Ramos (cell line): Measurements from ENCODE around the gene SAC3D1.

Experiments used
- in situ Hi-C: fragments of 300-500 bp; cut with MboI; formaldehyde crosslinking; loops from one replicate; pipeline ENCODE4 v1.14.3; 2022; ENCODE audit warnings: low sequenced_read_pairs; ENCODE audit not compliant: unreplicated experiment

Gene SAC3D1

DNA sequence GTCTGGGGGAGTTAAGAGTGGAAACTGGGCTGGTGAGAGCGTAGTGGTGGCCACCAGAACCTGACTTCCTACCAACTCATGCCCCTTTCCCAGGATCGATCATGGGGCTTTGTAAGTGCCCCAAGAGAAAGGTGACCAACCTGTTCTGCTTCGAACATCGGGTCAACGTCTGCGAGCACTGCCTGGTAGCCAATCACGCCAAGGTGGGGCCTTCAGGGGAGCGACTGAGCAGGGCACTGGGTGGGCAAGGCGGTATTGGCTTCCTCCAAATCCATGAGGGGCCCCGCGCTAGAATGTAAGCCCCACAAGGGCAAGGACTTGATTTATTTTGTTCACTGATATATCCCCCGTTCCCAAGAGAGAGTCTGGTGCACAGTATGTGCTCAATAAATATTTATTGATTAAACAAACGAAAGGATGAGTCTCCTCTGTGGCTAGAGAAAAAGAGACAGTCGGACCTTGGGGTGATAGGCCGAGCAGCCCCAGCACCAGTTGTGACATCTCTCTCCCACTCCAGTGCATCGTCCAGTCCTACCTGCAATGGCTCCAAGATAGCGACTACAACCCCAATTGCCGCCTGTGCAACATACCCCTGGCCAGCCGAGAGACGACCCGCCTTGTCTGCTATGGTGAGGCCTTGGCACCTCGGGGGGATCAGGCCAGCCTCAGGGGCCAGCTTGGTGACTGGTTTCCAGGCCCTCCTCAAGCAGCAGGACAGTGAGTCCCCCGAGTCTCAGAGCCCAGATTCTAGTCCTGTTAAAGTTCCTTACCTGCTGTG is 43.8 kb downstream of the SAC3D1 start:
- in situ Hi-C loops: no loop called here

DNA sequence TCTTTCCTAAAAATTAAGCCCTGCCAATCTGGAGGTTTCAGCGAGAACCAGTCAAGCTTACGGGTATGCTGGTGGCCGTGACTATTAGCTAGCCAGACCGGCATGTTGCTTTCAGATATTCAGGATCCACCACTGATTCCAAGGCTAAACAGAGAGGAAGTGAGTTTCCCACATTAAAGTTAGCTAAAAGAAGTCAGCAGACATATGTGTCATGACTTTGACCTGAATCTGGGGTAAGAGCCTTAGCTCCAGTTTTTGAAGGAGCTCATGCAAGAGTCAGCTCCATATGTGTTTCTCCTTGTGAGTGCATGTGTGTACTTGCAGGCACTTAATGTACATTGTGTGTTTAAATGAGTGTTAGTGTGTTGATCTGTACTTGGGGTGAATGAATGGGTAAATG is 44.4 kb downstream of the SAC3D1 start:
- in situ Hi-C loops: no loop called here

DNA sequence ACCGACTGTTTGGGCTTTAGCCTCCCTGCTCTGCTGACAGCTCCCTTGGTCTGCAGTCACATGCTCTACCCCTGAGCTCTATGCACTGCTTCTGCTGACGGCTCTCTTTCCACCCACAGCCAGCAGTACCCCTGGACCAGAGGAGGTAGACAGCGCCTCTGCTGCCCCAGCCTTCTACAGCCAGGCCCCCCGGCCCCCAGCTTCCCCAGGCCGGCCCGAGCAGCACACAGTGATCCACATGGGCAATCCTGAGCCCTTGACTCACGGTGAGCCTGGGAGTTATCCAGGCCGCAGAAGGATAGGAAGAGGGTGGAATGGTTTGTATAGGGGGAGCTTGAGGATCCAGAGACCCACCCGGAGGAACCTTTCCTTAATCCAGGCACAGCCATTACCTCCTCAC is 45.8 kb downstream of the SAC3D1 start:
- in situ Hi-C loops: no loop called here

DNA sequence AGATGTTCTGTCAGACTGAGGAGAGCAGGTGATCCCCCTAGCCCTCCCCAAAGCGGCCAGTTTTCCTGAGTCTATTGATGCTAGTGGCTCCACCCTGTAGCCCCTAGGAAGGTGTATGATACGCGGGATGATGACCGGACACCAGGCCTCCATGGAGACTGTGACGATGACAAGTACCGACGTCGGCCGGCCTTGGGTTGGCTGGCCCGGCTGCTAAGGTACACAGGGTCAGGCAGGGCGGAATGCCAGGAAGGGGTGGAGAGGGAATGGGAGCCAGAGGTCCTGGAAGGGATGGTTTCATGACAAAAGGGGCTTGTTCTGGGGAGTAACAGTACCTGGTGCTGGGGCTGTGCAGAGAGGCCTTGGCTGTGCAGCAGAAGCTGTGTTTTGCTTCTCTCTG is 46.2 kb downstream of the SAC3D1 start:
- in situ Hi-C loops: no loop called here

DNA sequence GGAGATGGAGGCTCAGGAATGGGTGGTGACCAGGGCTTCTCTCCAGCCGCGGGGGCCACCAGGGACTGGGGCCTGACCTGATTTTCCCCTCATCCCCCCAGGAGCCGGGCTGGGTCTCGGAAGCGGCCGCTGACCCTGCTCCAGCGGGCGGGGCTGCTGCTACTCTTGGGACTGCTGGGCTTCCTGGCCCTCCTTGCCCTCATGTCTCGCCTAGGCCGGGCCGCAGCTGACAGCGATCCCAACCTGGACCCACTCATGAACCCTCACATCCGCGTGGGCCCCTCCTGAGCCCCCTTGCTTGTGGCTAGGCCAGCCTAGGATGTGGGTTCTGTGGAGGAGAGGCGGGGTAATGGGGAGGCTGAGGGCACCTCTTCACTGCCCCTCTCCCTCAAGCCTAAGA is 46.8 kb downstream of the SAC3D1 start:
- in situ Hi-C loops: no loop called here

DNA sequence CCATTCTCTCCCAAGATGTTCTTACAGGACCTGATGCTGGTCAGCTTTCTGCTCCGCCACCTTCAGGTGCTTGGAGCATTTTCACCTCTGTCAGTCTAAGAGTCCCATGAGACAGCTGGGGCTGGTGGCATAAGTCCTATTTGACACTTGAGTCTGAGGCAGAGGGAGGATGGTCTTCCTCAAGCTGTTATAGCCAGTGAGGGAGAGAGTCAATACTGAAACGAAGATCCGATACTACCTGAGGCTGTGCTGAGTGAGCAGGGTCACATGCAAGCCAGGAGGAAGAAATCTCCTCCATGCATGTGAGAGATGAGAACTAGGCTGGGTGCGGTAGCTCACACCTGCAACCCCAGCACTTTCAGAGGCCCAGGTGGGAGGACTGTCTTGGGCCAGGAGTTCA is 48.6 kb downstream of the SAC3D1 start:
- in situ Hi-C loops: no loop called here

DNA sequence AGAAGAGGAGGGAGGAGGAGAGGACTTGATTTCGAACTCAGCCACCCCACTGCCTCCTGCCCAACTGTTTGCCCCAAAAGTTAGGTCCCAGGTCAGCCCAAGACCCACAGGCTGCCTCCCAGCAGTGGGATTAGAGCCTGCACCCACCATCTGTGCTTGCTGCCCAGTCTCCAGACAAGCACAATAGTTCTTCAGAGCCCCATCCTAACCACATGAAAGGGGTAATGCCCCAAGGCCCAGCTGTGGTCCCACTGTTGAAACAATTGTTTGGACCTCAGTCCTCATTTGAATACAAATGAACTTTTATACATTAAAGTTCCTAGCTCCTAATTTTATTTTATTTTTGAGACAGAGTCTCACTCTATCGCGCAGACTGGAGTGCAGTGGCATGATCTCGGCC is 49.6 kb downstream of the SAC3D1 start:
- in situ Hi-C loops: no loop called here
